Spleen (tissue), 7 donors: ENCODE measurements around the gene TSHR.

Experiments used
- CTCF ChIP-seq, 11 experiments: fragments of 200-600 bp in 7 of 11; fragments of 450-650 bp in 4 of 11; sonication (generic) in 4 of 11; IDR thresholded peaks in 8 of 11; conservative IDR thresholded peaks in 3 of 11; 1 replicate in 7 of 11; 2 replicates in 4 of 11; pipeline versions ENCODE4 v1.4.0 to v1.8.0; 2016 to 2021; ENCODE audit warnings: antibody characterized with exemption in 11 of 11, inconsistent platforms in 4 of 11, mild to moderate bottlenecking in 1 of 11
- POLR2AphosphoS5 ChIP-seq, 3 donors: sonication (generic); formaldehyde crosslinking; IDR thresholded peaks; one replicate each; pipeline ENCODE4 v1.5.1; 2017; ENCODE audit warnings: antibody characterized with exemption in 3 of 3
- donor health status: DM: no; HTN: no; CAD: no; lungs with moderate emphysema.
- donor health status: DM: no; HTN: no; CAD: no.
- donor health status: DM: no; HTN: no; CAD: no.

- TF ChIP-seq POLR2AphosphoS5 (IDR thresholded peaks at IDR 0.05) = no peak
- no peak for TF ChIP-seq CTCF (IDR thresholded peaks at IDR 0.05 in 8 of 11, conservative IDR thresholded peaks at IDR 0.05 in 3 of 11)
Measured at GRCh38 chr14:81031488-81031887, 76.1 kb downstream of the TSHR start.
